ENCODE results near the gene KCTD12.

DNA sequence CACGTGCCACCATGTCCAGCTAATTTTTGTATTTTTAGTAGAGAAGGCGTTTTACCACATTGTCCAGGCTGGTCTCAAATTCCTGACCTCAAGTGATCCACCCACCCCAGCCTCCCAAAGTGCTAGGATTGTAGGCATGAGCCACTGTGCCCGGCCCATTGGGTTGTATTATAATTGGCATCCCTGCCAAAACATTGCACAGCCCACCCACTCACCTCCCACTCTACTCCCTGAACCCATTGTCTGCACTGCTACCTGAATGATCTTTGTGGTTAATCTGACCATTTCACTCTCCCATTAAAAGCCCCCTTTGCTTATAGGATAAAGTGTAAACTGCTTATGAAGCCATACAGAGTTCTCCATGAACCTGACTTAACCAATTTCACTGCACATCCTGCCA, 26.3 kb upstream of the KCTD12 start:
- TF ChIP-seq, protein P1, sequence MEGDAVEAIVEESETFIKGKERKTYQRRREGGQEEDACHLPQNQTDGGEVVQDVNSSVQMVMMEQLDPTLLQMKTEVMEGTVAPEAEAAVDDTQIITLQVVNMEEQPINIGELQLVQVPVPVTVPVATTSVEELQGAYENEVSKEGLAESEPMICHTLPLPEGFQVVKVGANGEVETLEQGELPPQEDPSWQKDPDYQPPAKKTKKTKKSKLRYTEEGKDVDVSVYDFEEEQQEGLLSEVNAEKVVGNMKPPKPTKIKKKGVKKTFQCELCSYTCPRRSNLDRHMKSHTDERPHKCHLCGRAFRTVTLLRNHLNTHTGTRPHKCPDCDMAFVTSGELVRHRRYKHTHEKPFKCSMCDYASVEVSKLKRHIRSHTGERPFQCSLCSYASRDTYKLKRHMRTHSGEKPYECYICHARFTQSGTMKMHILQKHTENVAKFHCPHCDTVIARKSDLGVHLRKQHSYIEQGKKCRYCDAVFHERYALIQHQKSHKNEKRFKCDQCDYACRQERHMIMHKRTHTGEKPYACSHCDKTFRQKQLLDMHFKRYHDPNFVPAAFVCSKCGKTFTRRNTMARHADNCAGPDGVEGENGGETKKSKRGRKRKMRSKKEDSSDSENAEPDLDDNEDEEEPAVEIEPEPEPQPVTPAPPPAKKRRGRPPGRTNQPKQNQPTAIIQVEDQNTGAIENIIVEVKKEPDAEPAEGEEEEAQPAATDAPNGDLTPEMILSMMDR (optimal IDR thresholded peaks at IDR 0.05 in 1 of 3, IDR thresholded peaks at IDR 0.05 in 1 of 3, conservative IDR thresholded peaks at IDR 0.05 in 1 of 3; ENCODE audit: extremely low read depth in 1 of 3, insufficient read depth in 2 of 3, low read length in 3 of 3): no peak
- no peak for TF ChIP-seq EZH2 (IDR thresholded peaks at IDR 0.05; ENCODE audit: low read length)
